Measurements from ENCODE around the gene CYB5A.
A peak's percentile ranks its signal among the peaks of the same experiment; 100 is the strongest.

Gene CYB5A

GRCh38 chr18:74248595-74248994, 43.2 kb downstream of the CYB5A start:
- Histone ChIP-seq H2AFZ (ENCODE audit: low read depth, low read length) (no peak overlapping the region), H3K27me3 (ENCODE audit: control insufficient read depth in 1 of 2, insufficient read depth in 1 of 2, low read length in 2 of 2) (no peaks in the 10 kb centered on the region), H2AK5ac (ENCODE audit: low read length, severe bottlenecking) (no peak overlapping the region), H3K27ac (ENCODE audit: low read length, poor library complexity, severe bottlenecking) (no peak overlapping the region), H3K23ac (ENCODE audit: low read length in 2 of 2) (no peak overlapping the region), H3K4me1 (ENCODE audit: control insufficient read depth, insufficient read depth, low read depth, low read length) (no peaks in the 10 kb centered on the region), H3K4me3 (ENCODE audit: insufficient read depth in 1 of 2, low read depth in 1 of 2, low read length in 2 of 2) (no peak overlapping the region), H3K9ac (ENCODE audit: low read length) (peak overlapping the region; percentile 19), H3K79me1 (replicated peaks; ENCODE audit: low read length, poor library complexity, severe bottlenecking) (no peaks in the 10 kb centered on the region), H2BK15ac (ENCODE audit: low read depth, poor library complexity, severe bottlenecking) (no peak overlapping the region), H3K9me3 (ENCODE audit: control insufficient read depth, low read length) (no peaks in the 10 kb centered on the region), H2BK120ac (ENCODE audit: low read depth, low read length) (no peak overlapping the region), H4K8ac (ENCODE audit: low read length) (no peak overlapping the region), H4K91ac (ENCODE audit: low read length) (no peak overlapping the region), H2BK12ac (ENCODE audit: low read length in 2 of 2) (no peak overlapping the region), H2BK5ac (ENCODE audit: low read depth, low read length, poor library complexity, severe bottlenecking) (no peak overlapping the region), H3K36me3 (ENCODE audit: control insufficient read depth in 1 of 2, insufficient read depth in 2 of 2, low read depth in 1 of 2, low read length in 2 of 2) (peaks cover 7 to 8% of the 10 kb centered on the region in 2 experiments), H3K4me2 (ENCODE audit: low read length, poor library complexity, severe bottlenecking) (no peak overlapping the region), H3K4ac (ENCODE audit: low read depth in 1 of 2, low read length in 2 of 2) (no peak overlapping the region), H3K18ac (ENCODE audit: low read depth in 1 of 2, low read length in 2 of 2) (no peak overlapping the region), H3K14ac (ENCODE audit: low read length in 2 of 2) (no peak overlapping the region)
- DNase-seq: no peak
- WGBS: 67% methylated on average over 3 of the region's 4 CpGs

DNA sequence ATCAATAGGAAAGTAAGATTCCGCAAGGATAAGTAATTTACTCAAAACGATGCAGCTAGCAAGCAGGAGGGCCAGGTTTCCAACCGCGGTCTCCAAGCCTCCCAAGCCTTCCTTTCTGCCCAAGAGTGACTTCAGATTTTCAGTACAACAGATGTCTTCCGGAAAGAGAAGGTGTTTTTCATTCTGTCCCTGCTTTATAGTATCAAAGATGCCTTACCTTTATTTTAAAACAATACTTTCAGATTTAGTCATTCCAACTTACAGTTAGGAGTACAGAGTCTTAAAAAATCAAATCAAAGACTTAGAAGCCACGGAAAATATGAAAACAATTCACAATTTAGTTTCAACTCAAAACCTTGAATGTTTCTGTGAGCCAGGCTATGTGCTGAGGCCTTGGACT, 43.6 kb downstream of the CYB5A start:
- Histone ChIP-seq H3K9ac (ENCODE audit: low read length) (no peak overlapping the region), H2AK5ac (ENCODE audit: low read length, severe bottlenecking) (no peak overlapping the region), H3K23ac (ENCODE audit: low read length in 2 of 2) (no peak overlapping the region), H3K79me1 (replicated peaks; ENCODE audit: low read length, poor library complexity, severe bottlenecking) (no peaks in the 10 kb centered on the region), H3K4ac (ENCODE audit: low read depth in 1 of 2, low read length in 2 of 2) (no peak overlapping the region), H4K8ac (ENCODE audit: low read length) (no peak overlapping the region), H2BK120ac (ENCODE audit: low read depth, low read length) (no peak overlapping the region), H2BK15ac (ENCODE audit: low read depth, poor library complexity, severe bottlenecking) (no peak overlapping the region), H3K4me2 (ENCODE audit: low read length, poor library complexity, severe bottlenecking) (no peak overlapping the region), H3K4me1 (ENCODE audit: control insufficient read depth, insufficient read depth, low read depth, low read length) (no peaks in the 10 kb centered on the region), H3K14ac (ENCODE audit: low read length in 2 of 2) (no peak overlapping the region), H2AFZ (ENCODE audit: low read depth, low read length) (no peak overlapping the region), H3K9me3 (ENCODE audit: control insufficient read depth, low read length) (no peaks in the 10 kb centered on the region), H3K36me3 (ENCODE audit: control insufficient read depth in 1 of 2, insufficient read depth in 2 of 2, low read depth in 1 of 2, low read length in 2 of 2) (peaks cover 4 to 7% of the 10 kb centered on the region in 2 experiments), H2BK12ac (ENCODE audit: low read length in 2 of 2) (peak overlapping the region in 1 of 2 experiments; percentile 40), H2BK5ac (ENCODE audit: low read depth, low read length, poor library complexity, severe bottlenecking) (no peak overlapping the region), H3K18ac (ENCODE audit: low read depth in 1 of 2, low read length in 2 of 2) (no peak overlapping the region), H4K91ac (ENCODE audit: low read length) (no peak overlapping the region), H3K27ac (ENCODE audit: low read length, poor library complexity, severe bottlenecking) (no peak overlapping the region), H3K27me3 (ENCODE audit: control insufficient read depth in 1 of 2, insufficient read depth in 1 of 2, low read length in 2 of 2) (no peaks in the 10 kb centered on the region), H3K4me3 (ENCODE audit: insufficient read depth in 1 of 2, low read depth in 1 of 2, low read length in 2 of 2) (no peak overlapping the region)
- DNase-seq: no peak
- WGBS: 99% methylated on average over 5 of the region's 6 CpGs

DNA sequence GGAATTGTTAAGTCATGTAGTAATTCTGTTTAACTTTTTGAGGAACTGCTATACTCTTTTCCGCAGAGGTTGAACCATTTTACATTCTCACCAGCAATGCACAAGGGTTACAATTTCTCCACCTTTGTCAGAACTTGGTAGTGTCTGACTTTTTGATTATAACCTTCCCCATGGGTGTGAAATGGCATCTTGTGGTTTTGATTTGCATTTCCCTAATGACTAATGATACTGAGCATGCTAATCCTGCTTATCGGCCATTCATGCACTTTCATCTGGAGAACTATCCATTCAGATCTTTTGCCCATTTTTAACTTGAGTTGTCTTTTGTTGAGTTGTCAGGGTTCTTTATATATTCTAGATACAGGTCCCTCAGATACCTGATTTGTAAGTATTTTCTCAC, 47.2 kb downstream of the CYB5A start:
- Histone ChIP-seq H2AK5ac (ENCODE audit: low read length, severe bottlenecking) (no peak overlapping the region), H3K4me1 (ENCODE audit: control insufficient read depth, insufficient read depth, low read depth, low read length) (no peaks in the 10 kb centered on the region), H2BK120ac (ENCODE audit: low read depth, low read length) (no peak overlapping the region), H2BK12ac (ENCODE audit: low read length in 2 of 2) (no peak overlapping the region), H4K91ac (ENCODE audit: low read length) (no peak overlapping the region), H3K4me2 (ENCODE audit: low read length, poor library complexity, severe bottlenecking) (no peak overlapping the region), H3K4ac (ENCODE audit: low read depth in 1 of 2, low read length in 2 of 2) (no peak overlapping the region), H3K36me3 (ENCODE audit: control insufficient read depth in 1 of 2, insufficient read depth in 2 of 2, low read depth in 1 of 2, low read length in 2 of 2) (no peaks in the 10 kb centered on the region), H3K9me3 (ENCODE audit: control insufficient read depth, low read length) (no peaks in the 10 kb centered on the region), H3K27ac (ENCODE audit: low read length, poor library complexity, severe bottlenecking) (no peak overlapping the region), H2BK15ac (ENCODE audit: low read depth, poor library complexity, severe bottlenecking) (no peak overlapping the region), H3K79me1 (replicated peaks; ENCODE audit: low read length, poor library complexity, severe bottlenecking) (no peaks in the 10 kb centered on the region), H3K18ac (ENCODE audit: low read depth in 1 of 2, low read length in 2 of 2) (no peak overlapping the region), H3K27me3 (ENCODE audit: control insufficient read depth in 1 of 2, insufficient read depth in 1 of 2, low read length in 2 of 2) (peaks cover 0 to 10% of the 10 kb centered on the region in 2 experiments), H3K4me3 (ENCODE audit: insufficient read depth in 1 of 2, low read depth in 1 of 2, low read length in 2 of 2) (no peak overlapping the region), H2AFZ (ENCODE audit: low read depth, low read length) (no peak overlapping the region), H2BK5ac (ENCODE audit: low read depth, low read length, poor library complexity, severe bottlenecking) (no peak overlapping the region), H3K9ac (ENCODE audit: low read length) (no peak overlapping the region), H4K8ac (ENCODE audit: low read length) (no peak overlapping the region), H3K23ac (ENCODE audit: low read length in 2 of 2) (no peak overlapping the region), H3K14ac (ENCODE audit: low read length in 2 of 2) (no peak overlapping the region)
- DNase-seq: no peak
- WGBS: no CpG with 5 or more reads among the region's 2 CpGs

DNA sequence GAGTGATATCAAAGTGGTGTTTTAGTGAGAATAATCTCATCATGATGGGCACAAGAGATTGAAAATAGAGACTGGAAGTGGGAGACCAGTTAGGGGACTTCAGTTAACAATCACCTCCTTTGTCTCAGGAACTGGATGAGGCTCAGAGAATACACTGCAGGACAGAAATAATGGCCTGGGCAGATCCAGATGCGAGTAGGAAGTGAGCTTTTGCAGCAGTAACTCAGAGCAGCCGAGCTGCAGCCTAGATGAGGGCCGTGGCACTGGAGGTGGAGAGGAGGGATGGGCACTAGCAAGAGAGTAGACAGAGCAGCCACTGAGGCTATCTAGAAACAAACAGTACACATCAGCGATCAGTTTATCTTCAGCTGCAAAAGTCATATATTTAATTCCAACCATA, 48.6 kb downstream of the CYB5A start:
- Histone ChIP-seq H3K4me2 (ENCODE audit: low read length, poor library complexity, severe bottlenecking) (no peak overlapping the region), H3K36me3 (ENCODE audit: control insufficient read depth in 1 of 2, insufficient read depth in 2 of 2, low read depth in 1 of 2, low read length in 2 of 2) (no peaks in the 10 kb centered on the region), H3K4me3 (ENCODE audit: insufficient read depth in 1 of 2, low read depth in 1 of 2, low read length in 2 of 2) (no peak overlapping the region)

More for the DNA sequence above, 48.6 kb downstream of the CYB5A start:
- no peak overlapping the region for H2BK5ac ChIP-seq (ENCODE audit: low read depth, low read length, poor library complexity, severe bottlenecking)
- H2BK12ac ChIP-seq (ENCODE audit: low read length in 2 of 2): no peak overlapping the region
- 27% methylated on average over 2 of the region's 4 CpGs for WGBS
- H3K14ac ChIP-seq (ENCODE audit: low read length in 2 of 2): no peak overlapping the region
- H3K4ac ChIP-seq (ENCODE audit: low read depth in 1 of 2, low read length in 2 of 2): no peak overlapping the region
- no peak overlapping the region for H4K91ac ChIP-seq (ENCODE audit: low read length)
- H2AK5ac ChIP-seq (ENCODE audit: low read length, severe bottlenecking): no peak overlapping the region
- no peaks in the 10 kb centered on the region for H3K9me3 ChIP-seq (ENCODE audit: control insufficient read depth, low read length)
- no peak for DNase-seq
- H3K79me1 ChIP-seq (replicated peaks; ENCODE audit: low read length, poor library complexity, severe bottlenecking): no peaks in the 10 kb centered on the region
- H2AFZ ChIP-seq (ENCODE audit: low read depth, low read length): no peak overlapping the region
- peaks cover 0 to 10% of the 10 kb centered on the region in 2 experiments for H3K27me3 ChIP-seq (ENCODE audit: control insufficient read depth in 1 of 2, insufficient read depth in 1 of 2, low read length in 2 of 2)
- H3K27ac ChIP-seq (ENCODE audit: low read length, poor library complexity, severe bottlenecking): no peak overlapping the region
- H3K23ac ChIP-seq (ENCODE audit: low read length in 2 of 2): no peak overlapping the region
- H2BK120ac ChIP-seq (ENCODE audit: low read depth, low read length): no peak overlapping the region
- no peak overlapping the region for H3K18ac ChIP-seq (ENCODE audit: low read depth in 1 of 2, low read length in 2 of 2)
- H3K4me1 ChIP-seq (ENCODE audit: control insufficient read depth, insufficient read depth, low read depth, low read length): no peaks in the 10 kb centered on the region
- no peak overlapping the region for H2BK15ac ChIP-seq (ENCODE audit: low read depth, poor library complexity, severe bottlenecking)
- no peak overlapping the region for H3K9ac ChIP-seq (ENCODE audit: low read length)
- no peak overlapping the region for H4K8ac ChIP-seq (ENCODE audit: low read length)
